Prostate gland (tissue), 2 donors: ENCODE data around the gene GABPB2.

Experiments used
- POLR2A ChIP-seq: fragments of 450-650 bp; IDR thresholded peaks from one replicate; pipeline ENCODE4 v1.6.1; 2016; ENCODE audit warnings: antibody characterized with exemption, mild to moderate bottlenecking
- POLR2AphosphoS5 ChIP-seq: sonication (generic); formaldehyde crosslinking; IDR thresholded peaks from one replicate; pipeline ENCODE4 v1.6.1; 2017; ENCODE audit warnings: antibody characterized with exemption
- TF ChIP-seq, protein P1 (sequence below), 4 experiments: fragments of 200-600 bp in 2 of 4; fragments of 450-650 bp in 2 of 4; sonication (generic) in 2 of 4; IDR thresholded peaks; 1 replicate in 3 of 4; 2 replicates in 1 of 4; pipeline ENCODE4 v1.5.1; 2016 to 2019; ENCODE audit warnings: antibody characterized with exemption in 4 of 4, mild to moderate bottlenecking in 2 of 4, moderate library complexity in 2 of 4

DNA sequence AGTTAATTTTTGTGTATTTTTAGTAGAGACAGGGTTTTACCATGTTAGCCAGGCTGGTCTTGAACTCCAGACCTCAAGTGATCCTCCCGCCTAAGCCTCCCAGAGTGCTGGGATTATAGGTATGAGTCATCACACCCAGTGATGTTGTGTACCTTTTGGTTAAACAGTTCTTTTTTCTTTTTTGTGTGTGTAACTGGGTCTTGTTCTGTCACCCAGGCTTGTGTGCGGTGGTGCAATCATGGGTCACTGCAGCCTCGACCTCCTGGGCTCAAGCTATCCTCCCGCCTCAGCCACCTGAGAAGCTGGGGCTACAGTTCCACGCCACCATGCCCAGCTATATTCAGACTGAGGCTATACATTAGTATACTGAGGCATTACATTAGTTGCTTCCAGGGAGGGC, 37.8 kb downstream of the GABPB2 start:
- TF ChIP-seq, protein P1, sequence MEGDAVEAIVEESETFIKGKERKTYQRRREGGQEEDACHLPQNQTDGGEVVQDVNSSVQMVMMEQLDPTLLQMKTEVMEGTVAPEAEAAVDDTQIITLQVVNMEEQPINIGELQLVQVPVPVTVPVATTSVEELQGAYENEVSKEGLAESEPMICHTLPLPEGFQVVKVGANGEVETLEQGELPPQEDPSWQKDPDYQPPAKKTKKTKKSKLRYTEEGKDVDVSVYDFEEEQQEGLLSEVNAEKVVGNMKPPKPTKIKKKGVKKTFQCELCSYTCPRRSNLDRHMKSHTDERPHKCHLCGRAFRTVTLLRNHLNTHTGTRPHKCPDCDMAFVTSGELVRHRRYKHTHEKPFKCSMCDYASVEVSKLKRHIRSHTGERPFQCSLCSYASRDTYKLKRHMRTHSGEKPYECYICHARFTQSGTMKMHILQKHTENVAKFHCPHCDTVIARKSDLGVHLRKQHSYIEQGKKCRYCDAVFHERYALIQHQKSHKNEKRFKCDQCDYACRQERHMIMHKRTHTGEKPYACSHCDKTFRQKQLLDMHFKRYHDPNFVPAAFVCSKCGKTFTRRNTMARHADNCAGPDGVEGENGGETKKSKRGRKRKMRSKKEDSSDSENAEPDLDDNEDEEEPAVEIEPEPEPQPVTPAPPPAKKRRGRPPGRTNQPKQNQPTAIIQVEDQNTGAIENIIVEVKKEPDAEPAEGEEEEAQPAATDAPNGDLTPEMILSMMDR (IDR thresholded peaks at IDR 0.05): no peak
- no peak for TF ChIP-seq POLR2A
- TF ChIP-seq POLR2AphosphoS5: no peak
